OCI-LY1 (cell line): ENCODE data around the gene HBS1L.
A peak's percentile ranks its signal among the peaks of the same experiment; 100 is the strongest.

ENCODE experiments used
- H2AFZ ChIP-seq: fragments of 200-600 bp; sonication (generic), shearing (Covaris generic); 2 replicates; pipeline ENCODE4 v1.6.0; 2014; ENCODE audit warnings: antibody characterized with exemption, mild to moderate bottlenecking, low read length
- H3F3A ChIP-seq: fragments of 200-600 bp; sonication (generic), shearing (Covaris generic); 2 replicates; pipeline ENCODE4 v1.6.0; 2014; ENCODE audit warnings: mild to moderate bottlenecking, antibody characterized with exemption, low read length, moderate library complexity; ENCODE audit not compliant: insufficient read depth
- H3K27ac ChIP-seq: fragments of 200-600 bp; sonication (generic); 2 replicates; pipeline ENCODE4 v1.5.1; 2014; ENCODE audit warnings: low read length, mixed run types, mild to moderate bottlenecking, low read depth; ENCODE audit not compliant: poor library complexity, severe bottlenecking
- H3K27me3 ChIP-seq: fragments of 200-600 bp; sonication (generic); 2 replicates; pipeline ENCODE4 v1.6.0; 2014; ENCODE audit warnings: antibody characterized with exemption, mild to moderate bottlenecking, low read length, moderate library complexity; ENCODE audit not compliant: insufficient read depth
- H3K36me3 ChIP-seq: fragments of 200-600 bp; sonication (generic); 2 replicates; pipeline ENCODE4 v1.6.1; 2014; ENCODE audit warnings: mild to moderate bottlenecking, antibody characterized with exemption, low read length, moderate library complexity, mixed read lengths; ENCODE audit not compliant: insufficient read depth
- H3K4me1 ChIP-seq: fragments of 200-600 bp; sonication (generic); 2 replicates; pipeline ENCODE4 v1.5.1; 2014; ENCODE audit warnings: mild to moderate bottlenecking, low read length, moderate library complexity; ENCODE audit not compliant: insufficient read depth, severe bottlenecking
- H3K4me2 ChIP-seq: fragments of 200-600 bp; sonication (generic), shearing (Covaris generic); 2 replicates; pipeline ENCODE4 v1.6.1; 2014; ENCODE audit warnings: low read length
- H3K4me3 ChIP-seq: fragments of 200-600 bp; sonication (generic); 2 replicates; pipeline ENCODE4 v1.5.1; 2014; ENCODE audit warnings: low read length, low read depth, mild to moderate bottlenecking, mixed read lengths; ENCODE audit not compliant: poor library complexity, severe bottlenecking
- H3K79me2 ChIP-seq: fragments of 200-600 bp; shearing (Covaris generic); 2 replicates; pipeline ENCODE4 v1.6.1; 2016; ENCODE audit warnings: mixed run types, low read length, mixed read lengths; ENCODE audit not compliant: insufficient read depth
- H3K9ac ChIP-seq: fragments of 200-600 bp; sonication (generic), shearing (Covaris generic); 2 replicates; pipeline ENCODE4 v1.6.1; 2014; ENCODE audit warnings: mild to moderate bottlenecking, low read length, mixed read lengths
- H3K9me2 ChIP-seq: fragments of 200-600 bp; sonication (generic), shearing (Covaris generic); 2 replicates; pipeline ENCODE4 v1.6.1; 2014; ENCODE audit warnings: low read depth, mild to moderate bottlenecking, low read length, mixed read lengths
- H3K9me3 ChIP-seq: fragments of 200-600 bp; shearing (Covaris generic); 2 replicates; pipeline ENCODE4 v1.6.1; 2014; ENCODE audit warnings: low read length, mixed read lengths
- H4K20me1 ChIP-seq: fragments of 200-600 bp; sonication (generic), shearing (Covaris generic); 2 replicates; pipeline ENCODE4 v1.6.0; 2016; ENCODE audit warnings: mild to moderate bottlenecking, low read length; ENCODE audit not compliant: insufficient read depth
- CTCF ChIP-seq: fragments of 200-600 bp; sonication (generic), shearing (Covaris generic); IDR thresholded peaks from 2 replicates; pipeline ENCODE4 v1.5.1; 2017; ENCODE audit warnings: mild to moderate bottlenecking, antibody characterized with exemption, low read length, moderate library complexity, mixed read lengths
- EZH2 ChIP-seq: fragments of 200-600 bp; sonication (generic), shearing (Covaris generic); IDR thresholded peaks from 2 replicates; pipeline ENCODE4 v1.8.0; 2017; ENCODE audit warnings: borderline replicate concordance, mixed run types, mild to moderate bottlenecking, antibody characterized with exemption, low read length, moderate library complexity, mixed read lengths

The HBS1L gene

GRCh38 chr6:135044639-135045038 lies 10.0 kb downstream of the HBS1L start:
- Histone ChIP-seq H3K79me2 (peaks cover 80% of the 10 kb centered on the region), H3K4me3 (peak overlapping the region; percentile 4), H3K9me3 (no peaks in the 10 kb centered on the region), H3K27ac (peak overlapping the region; percentile 47), H4K20me1 (no peaks in the 10 kb centered on the region), H3K36me3 (peaks cover 51% of the 10 kb centered on the region), H3K4me2 (peak overlapping the region; percentile 18; the same call in 1 of the 2 replicates), H3K9me2 (no peaks in the 10 kb centered on the region), H3K27me3 (no peaks in the 10 kb centered on the region), H3K9ac (peak overlapping the region; percentile 13; the same call in 1 of the 2 replicates), H2AFZ (no peak overlapping the region), H3K4me1 (peaks cover 19% of the 10 kb centered on the region), H3F3A (no peaks in the 10 kb centered on the region)
- TF ChIP-seq EZH2 (no peak), CTCF (no peak)

GRCh38 chr6:135043846-135044245 lies 10.8 kb downstream of the HBS1L start:
- Histone ChIP-seq H3F3A (no peaks in the 10 kb centered on the region), H3K9me2 (no peaks in the 10 kb centered on the region), H3K9ac (no peak overlapping the region), H3K4me3 (no peak overlapping the region), H3K27ac (no peak overlapping the region), H3K36me3 (peaks cover 54% of the 10 kb centered on the region), H3K9me3 (no peaks in the 10 kb centered on the region), H3K27me3 (no peaks in the 10 kb centered on the region), H2AFZ (no peak overlapping the region), H3K4me1 (peaks cover 19% of the 10 kb centered on the region), H4K20me1 (no peaks in the 10 kb centered on the region), H3K4me2 (no peak overlapping the region), H3K79me2 (peaks cover 78% of the 10 kb centered on the region)
- no peak for TF ChIP-seq EZH2
- no peak for TF ChIP-seq CTCF

GRCh38 chr6:135043364-135043763 lies 11.3 kb downstream of the HBS1L start:
- Histone ChIP-seq H3K4me3 (no peak overlapping the region), H4K20me1 (no peaks in the 10 kb centered on the region), H3F3A (no peaks in the 10 kb centered on the region), H3K4me2 (no peak overlapping the region), H3K36me3 (peaks cover 52% of the 10 kb centered on the region), H3K27ac (no peak overlapping the region), H3K9ac (no peak overlapping the region), H3K9me2 (no peaks in the 10 kb centered on the region), H3K4me1 (peaks cover 19% of the 10 kb centered on the region), H3K9me3 (no peaks in the 10 kb centered on the region), H3K79me2 (peaks cover 73% of the 10 kb centered on the region), H2AFZ (no peak overlapping the region), H3K27me3 (no peaks in the 10 kb centered on the region)
- no peak for TF ChIP-seq CTCF
